Karpas-422 (cell line): ENCODE results near the gene GRM4. TPM values are rescaled to one million over a fixed set of nuclear protein-coding genes. Genes with fewer than 3 reads are reported as not detected.

Experiments used
- DNase-seq: peaks from one replicate; pipeline ENCODE4 v3.0.0-alpha.2; 2015
- H2AFZ ChIP-seq: fragments of 200-600 bp; sonication (generic); 2 replicates; pipeline ENCODE4 v1.6.1; 2014; ENCODE audit warnings: antibody characterized with exemption, low read length, mixed read lengths
- H3K27ac ChIP-seq: fragments of 200-600 bp; sonication (generic); 2 replicates; pipeline ENCODE4 v1.5.1; 2014; ENCODE audit warnings: mild to moderate bottlenecking, low read length, moderate library complexity
- H3K27me3 ChIP-seq: fragments of 200-600 bp; sonication (generic); 2 replicates; pipeline ENCODE4 v1.6.1; 2014; ENCODE audit warnings: low read length, mixed read lengths
- H3K36me3 ChIP-seq: fragments of 200-600 bp; sonication (generic); 2 replicates; pipeline ENCODE4 v1.6.1; 2014; ENCODE audit warnings: low read length, mixed read lengths; ENCODE audit not compliant: insufficient read depth
- H3K4me1 ChIP-seq: fragments of 200-600 bp; sonication (generic); 2 replicates; pipeline ENCODE4 v1.6.1; 2014; ENCODE audit warnings: mild to moderate bottlenecking, low read length, mixed read lengths
- H3K4me2 ChIP-seq: fragments of 200-600 bp; sonication (generic); 2 replicates; pipeline ENCODE4 v1.6.1; 2014; ENCODE audit warnings: low read length, low read depth, mild to moderate bottlenecking; ENCODE audit not compliant: poor library complexity, severe bottlenecking
- H3K4me3 ChIP-seq: fragments of 200-600 bp; sonication (generic); 2 replicates; pipeline ENCODE4 v1.5.1; 2014; ENCODE audit warnings: mild to moderate bottlenecking, antibody characterized with exemption, low read length, mixed read lengths
- H3K79me2 ChIP-seq: fragments of 200-600 bp; sonication (generic); 2 replicates; pipeline ENCODE4 v1.6.1; 2014; ENCODE audit warnings: mild to moderate bottlenecking, low read length, mixed read lengths
- H3K9ac ChIP-seq: fragments of 200-600 bp; sonication (generic); 2 replicates; pipeline ENCODE4 v1.6.0; 2014; ENCODE audit warnings: low read length
- H3K9me2 ChIP-seq: fragments of 200-600 bp; sonication (generic), shearing (Covaris generic); replicated peaks from 2 replicates; pipeline ENCODE4 v1.6.0; 2014; ENCODE audit warnings: mild to moderate bottlenecking, low read length, moderate library complexity; ENCODE audit not compliant: insufficient read depth
- H3K9me3 ChIP-seq: fragments of 300-700, 200-600 bp; sonication (generic); 2 replicates; pipeline ENCODE4 v1.6.1; 2014; ENCODE audit warnings: low read length, mixed read lengths
- H4K20me1 ChIP-seq: fragments of 200-600 bp; sonication (generic); 2 replicates; pipeline ENCODE4 v1.6.1; 2014; ENCODE audit warnings: mild to moderate bottlenecking, antibody characterized with exemption, low read length, low read depth; ENCODE audit not compliant: insufficient read depth
- small RNA-seq: library from RNA; depleted of rRNA; stranded (forward); fragments of <200 nt; gene quantifications from one replicate; pipeline ENCODE3, GENCODE V24; 2014
- total RNA-seq: library from RNA; depleted of rRNA; stranded (reverse); fragments of >200 nt; shearing (Covaris generic); gene quantifications from 2 replicates; pipeline ENCODE4 v1.2.3, GENCODE V29; 2014; ENCODE audit warnings: low replicate concordance; rRNA removed

GRM4 gene
- total RNA-seq, 1 experiment from 2014 or later = not detected

DNA sequence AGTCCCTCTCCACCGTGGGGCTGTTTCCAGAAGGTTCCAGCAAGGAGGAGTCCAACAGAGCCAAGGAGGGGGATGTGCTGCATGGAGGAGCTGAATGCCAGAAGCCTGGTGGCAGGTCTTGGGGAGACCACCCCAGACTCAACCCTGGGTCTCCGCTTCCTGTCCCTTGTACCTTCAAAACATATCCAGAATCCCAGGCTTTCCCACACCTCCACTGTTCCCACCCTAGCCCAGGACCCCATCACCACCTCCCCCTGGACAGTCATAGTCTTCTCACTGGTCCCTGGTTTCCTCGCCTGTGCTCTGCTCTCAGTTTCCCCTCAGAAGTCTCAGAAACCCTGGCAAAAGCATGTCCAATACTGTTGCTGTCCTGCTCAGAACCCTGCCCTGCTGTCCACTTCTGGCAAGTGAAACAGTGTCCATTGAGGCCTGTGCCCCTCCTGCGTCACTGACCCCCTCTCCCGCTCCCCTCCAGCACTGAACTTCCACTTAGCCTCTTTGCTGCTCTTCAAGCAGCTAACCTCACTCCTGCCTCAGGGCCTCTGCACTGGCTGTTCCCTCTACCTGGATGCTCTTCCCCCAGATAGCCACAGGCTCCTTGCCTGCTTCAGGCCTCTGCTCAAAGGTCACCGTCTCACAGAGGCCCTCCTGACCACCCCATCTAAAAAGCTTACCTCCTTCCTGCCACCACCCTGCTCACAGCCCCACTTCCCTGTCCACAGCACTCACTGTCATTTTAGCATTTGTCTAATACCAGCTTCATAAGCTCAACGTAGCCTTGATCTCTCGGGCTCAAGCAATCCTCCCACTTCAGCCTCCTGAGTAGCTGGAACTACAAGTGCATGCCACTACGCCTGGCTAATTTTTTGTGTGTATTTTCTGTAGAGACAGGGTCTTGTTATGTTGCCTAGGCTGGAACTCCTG, 169.2 kb downstream of the GRM4 start:
- Histone ChIP-seq H3K4me2 (no peak overlapping the region), H4K20me1 (no peaks in the 10 kb centered on the region), H3K9me2 (no peaks in the 10 kb centered on the region), H2AFZ (no peak overlapping the region), H3K4me3 (no peak overlapping the region), H3K4me1 (no peaks in the 10 kb centered on the region), H3K9me3 (no peaks in the 10 kb centered on the region), H3K27ac (no peak overlapping the region), H3K9ac (no peak overlapping the region), H3K27me3 (no peaks in the 10 kb centered on the region), H3K79me2 (no peaks in the 10 kb centered on the region), H3K36me3 (no peaks in the 10 kb centered on the region)
- no peak for DNase-seq

- Histone ChIP-seq H3K27me3 (no peaks in the 10 kb centered on the region), H3K4me3 (no peak overlapping the region), H4K20me1 (no peaks in the 10 kb centered on the region), H3K4me2 (no peak overlapping the region), H3K4me1 (no peaks in the 10 kb centered on the region), H3K27ac (no peak overlapping the region), H3K79me2 (no peaks in the 10 kb centered on the region), H3K9me3 (no peaks in the 10 kb centered on the region), H3K9me2 (no peaks in the 10 kb centered on the region), H3K36me3 (no peaks in the 10 kb centered on the region), H3K9ac (no peak overlapping the region), H2AFZ (no peak overlapping the region)
- no peak for DNase-seq
Measured at GRCh38 chr6:33975661-33976436, 170.0 kb downstream of the GRM4 start.

- no peak overlapping the region for H2AFZ ChIP-seq
- H3K4me1 ChIP-seq = no peaks in the 10 kb centered on the region
- H3K27me3 ChIP-seq = no peaks in the 10 kb centered on the region
- no peaks in the 10 kb centered on the region for H4K20me1 ChIP-seq
- no peaks in the 10 kb centered on the region for H3K9me3 ChIP-seq
- no peak overlapping the region for H3K4me2 ChIP-seq
- no peaks in the 10 kb centered on the region for H3K36me3 ChIP-seq
- H3K79me2 ChIP-seq = no peaks in the 10 kb centered on the region
- H3K27ac ChIP-seq = no peak overlapping the region
- no peaks in the 10 kb centered on the region for H3K9me2 ChIP-seq
- no peak overlapping the region for H3K9ac ChIP-seq
- H3K4me3 ChIP-seq = no peak overlapping the region
- no peak for DNase-seq
Measured at GRCh38 chr6:33974471-33974870, 171.4 kb downstream of the GRM4 start.

GRCh38 chr6:33974030-33974429, 171.9 kb downstream of the GRM4 start:
- peak; percentile 22 for DNase-seq
- H3K9me3 ChIP-seq = no peaks in the 10 kb centered on the region

DNA sequence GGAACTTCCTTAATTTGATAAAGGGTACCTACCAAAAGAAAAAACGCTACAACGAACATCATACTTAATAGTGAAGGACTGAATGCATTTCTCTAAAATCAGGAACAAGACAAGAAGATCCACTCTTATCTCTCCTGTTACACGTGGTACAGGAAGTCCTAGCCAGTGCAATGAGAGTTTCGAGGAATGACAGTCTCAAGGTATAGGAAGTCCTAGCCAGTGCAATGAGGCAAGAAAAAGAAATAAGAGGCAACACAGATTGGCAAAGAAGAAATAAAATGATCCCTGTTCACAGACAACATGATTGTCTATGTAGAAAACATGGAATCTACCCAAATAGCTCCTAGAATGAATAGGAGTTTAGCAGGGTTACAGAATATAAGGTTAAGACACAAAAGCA, 174.3 kb downstream of the GRM4 start:
- H3K36me3 ChIP-seq = no peaks in the 10 kb centered on the region
- H3K79me2 ChIP-seq = no peaks in the 10 kb centered on the region
- no peak overlapping the region for H2AFZ ChIP-seq
- H3K9me2 ChIP-seq = no peaks in the 10 kb centered on the region
- H3K4me2 ChIP-seq = no peak overlapping the region
- H3K4me1 ChIP-seq = no peaks in the 10 kb centered on the region
- no peaks in the 10 kb centered on the region for H4K20me1 ChIP-seq
- H3K4me3 ChIP-seq = no peak overlapping the region
- no peaks in the 10 kb centered on the region for H3K27me3 ChIP-seq
- H3K27ac ChIP-seq = no peak overlapping the region
- no peak for DNase-seq
- H3K9me3 ChIP-seq = no peaks in the 10 kb centered on the region
- no peak overlapping the region for H3K9ac ChIP-seq

More at GRCh38 chr6:33974030-33974429, 171.9 kb downstream of the GRM4 start:
- Histone ChIP-seq H3K9me2 (no peaks in the 10 kb centered on the region), H3K27me3 (no peaks in the 10 kb centered on the region), H3K4me1 (no peaks in the 10 kb centered on the region), H4K20me1 (no peaks in the 10 kb centered on the region), H3K4me2 (no peak overlapping the region), H3K4me3 (no peak overlapping the region), H2AFZ (no peak overlapping the region), H3K9ac (no peak overlapping the region), H3K27ac (no peak overlapping the region), H3K79me2 (no peaks in the 10 kb centered on the region), H3K36me3 (no peaks in the 10 kb centered on the region)

Small RNA genes within 50 kb of the gene (small RNA-seq; reads per million reads assigned to genes)
- not detected for gene MIR1275

Other genes with a start within 250 kb of the GRM4 start
- gene HMGA1, start 90.8 kb upstream of the GRM4 start, total RNA-seq = 337 and 353 TPM in 2 replicates
- 35.1 and 44.3 TPM in 2 replicates for gene SMIM29, start 102.9 kb upstream of the GRM4 start, total RNA-seq
- 33.7 and 41.7 TPM in 2 replicates for gene NUDT3, start 246.6 kb upstream of the GRM4 start, total RNA-seq